ENCODE measurements around the gene PTPRD.

DNA sequence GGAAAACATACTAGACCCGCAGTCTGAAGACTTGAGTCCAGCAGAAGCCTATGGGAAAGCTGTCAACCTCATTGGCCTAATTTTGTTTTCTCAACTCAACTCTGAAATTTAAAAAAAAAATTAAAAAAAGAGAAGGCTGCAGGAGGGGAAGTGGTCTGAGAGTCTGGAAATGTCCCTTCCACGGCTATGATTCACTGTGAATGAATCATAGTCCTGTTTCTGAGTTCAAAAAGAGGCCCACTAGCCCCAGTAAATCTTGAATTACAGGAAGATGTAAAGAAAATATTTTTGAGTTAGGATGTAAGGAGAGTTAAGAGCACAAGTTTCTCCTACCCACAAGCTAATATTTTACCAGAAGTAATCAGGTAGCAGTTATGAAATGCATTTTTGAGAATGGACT lies 2247.8 kb downstream of the PTPRD start:
- TF ChIP-seq, protein P1, sequence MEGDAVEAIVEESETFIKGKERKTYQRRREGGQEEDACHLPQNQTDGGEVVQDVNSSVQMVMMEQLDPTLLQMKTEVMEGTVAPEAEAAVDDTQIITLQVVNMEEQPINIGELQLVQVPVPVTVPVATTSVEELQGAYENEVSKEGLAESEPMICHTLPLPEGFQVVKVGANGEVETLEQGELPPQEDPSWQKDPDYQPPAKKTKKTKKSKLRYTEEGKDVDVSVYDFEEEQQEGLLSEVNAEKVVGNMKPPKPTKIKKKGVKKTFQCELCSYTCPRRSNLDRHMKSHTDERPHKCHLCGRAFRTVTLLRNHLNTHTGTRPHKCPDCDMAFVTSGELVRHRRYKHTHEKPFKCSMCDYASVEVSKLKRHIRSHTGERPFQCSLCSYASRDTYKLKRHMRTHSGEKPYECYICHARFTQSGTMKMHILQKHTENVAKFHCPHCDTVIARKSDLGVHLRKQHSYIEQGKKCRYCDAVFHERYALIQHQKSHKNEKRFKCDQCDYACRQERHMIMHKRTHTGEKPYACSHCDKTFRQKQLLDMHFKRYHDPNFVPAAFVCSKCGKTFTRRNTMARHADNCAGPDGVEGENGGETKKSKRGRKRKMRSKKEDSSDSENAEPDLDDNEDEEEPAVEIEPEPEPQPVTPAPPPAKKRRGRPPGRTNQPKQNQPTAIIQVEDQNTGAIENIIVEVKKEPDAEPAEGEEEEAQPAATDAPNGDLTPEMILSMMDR (IDR thresholded peaks at IDR 0.05) = no peak
- no peak for TF ChIP-seq POLR2A (IDR thresholded peaks at IDR 0.05)
